DOHH2 (cell line): ENCODE measurements around the gene CH25H.

Source experiments
- CTCF ChIP-seq: fragments of 200-600 bp; sonication (generic); IDR thresholded peaks from one replicate; pipeline ENCODE4 v1.5.1; 2014; ENCODE audit warnings: antibody characterized with exemption, mild to moderate bottlenecking, low read depth, low read length; ENCODE audit not compliant: poor library complexity, severe bottlenecking
- EZH2phosphoT487 ChIP-seq: fragments of 200-600 bp; sonication (generic); IDR thresholded peaks from 2 replicates; pipeline ENCODE4 v1.6.1; 2017; ENCODE audit warnings: borderline replicate concordance, mild to moderate bottlenecking, antibody characterized with exemption, low read length, moderate library complexity, mixed read lengths

DNA sequence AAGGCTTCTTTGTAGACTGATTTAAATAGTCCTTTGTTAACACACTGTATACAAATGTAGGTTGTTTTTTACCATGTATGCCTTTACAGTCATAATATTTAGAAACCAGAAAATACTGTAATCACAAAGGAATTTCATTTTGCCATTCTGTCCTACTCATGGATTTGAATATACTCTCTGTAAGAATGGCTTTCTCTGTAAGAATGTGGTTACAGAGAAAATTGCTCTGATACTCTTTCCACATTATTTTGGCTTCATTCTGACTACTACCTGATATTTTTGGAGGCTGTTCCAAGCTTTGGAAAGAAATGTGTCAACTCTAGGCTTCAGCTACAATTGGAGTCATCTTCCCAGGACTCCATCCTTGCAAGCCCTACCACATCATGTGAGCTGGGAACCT lies 23.5 kb downstream of the CH25H start:
- TF ChIP-seq CTCF (no peak), EZH2phosphoT487 (no peak)
